ENCODE results near the gene CFAP61.

The CFAP61 gene

GRCh38 chr20:20070871-20071726 is 18.8 kb downstream of the CFAP61 start:
- DNase-seq (ENCODE audit: low spot score in 2 of 2) (no peak), ATAC-seq (no peak)
- H3K4me3 Mint-ChIP-seq = no peak overlapping the region
- no peaks in the 10 kb centered on the region for H3K36me3 Mint-ChIP-seq
- H3K27ac Mint-ChIP-seq = no peak overlapping the region
- H3K4me1 Mint-ChIP-seq = no peaks in the 10 kb centered on the region
- H3K9me3 Mint-ChIP-seq = no peaks in the 10 kb centered on the region

GRCh38 chr20:20073801-20074371 is 21.6 kb downstream of the CFAP61 start:
- Mint-ChIP-seq H3K36me3 (no peaks in the 10 kb centered on the region), H3K9me3 (no peaks in the 10 kb centered on the region), H3K4me1 (no peaks in the 10 kb centered on the region), H3K27ac (no peak overlapping the region), H3K4me3 (no peak overlapping the region)
- DNase-seq (ENCODE audit: low spot score in 2 of 2) (no peak), ATAC-seq (no peak)

GRCh38 chr20:20075032-20075431 is 22.7 kb downstream of the CFAP61 start:
- no peak overlapping the region for H3K27ac Mint-ChIP-seq
- no peaks in the 10 kb centered on the region for H3K9me3 Mint-ChIP-seq
- no peak for DNase-seq (ENCODE audit: low spot score in 2 of 2)
- H3K4me3 Mint-ChIP-seq = no peak overlapping the region
- H3K36me3 Mint-ChIP-seq = no peaks in the 10 kb centered on the region
- no peak for ATAC-seq
- no peaks in the 10 kb centered on the region for H3K4me1 Mint-ChIP-seq

- Mint-ChIP-seq H3K9me3 (no peaks in the 10 kb centered on the region), H3K27ac (no peak overlapping the region), H3K36me3 (no peaks in the 10 kb centered on the region), H3K4me3 (no peak overlapping the region), H3K4me1 (no peaks in the 10 kb centered on the region)
- no peak for DNase-seq (ENCODE audit: low spot score in 2 of 2)
- peak; percentile 24 for ATAC-seq
Observed at GRCh38 chr20:20076297-20077065, 24.1 kb downstream of the CFAP61 start.

- Mint-ChIP-seq H3K27ac (no peak overlapping the region), H3K36me3 (no peaks in the 10 kb centered on the region), H3K4me3 (no peak overlapping the region), H3K9me3 (no peaks in the 10 kb centered on the region), H3K4me1 (no peaks in the 10 kb centered on the region)
- no peak for DNase-seq (ENCODE audit: low spot score in 2 of 2)
- no peak for ATAC-seq
Observed at GRCh38 chr20:20078041-20078440, 25.7 kb downstream of the CFAP61 start.

GRCh38 chr20:20079102-20079784 is 26.9 kb downstream of the CFAP61 start:
- Mint-ChIP-seq H3K4me3 (no peak overlapping the region), H3K27ac (no peak overlapping the region), H3K36me3 (no peaks in the 10 kb centered on the region), H3K4me1 (no peaks in the 10 kb centered on the region), H3K9me3 (no peaks in the 10 kb centered on the region)
- ATAC-seq = no peak
- DNase-seq (ENCODE audit: low spot score in 2 of 2) = no peak

- peak; percentile 36 for ATAC-seq
- DNase-seq (ENCODE audit: low spot score in 2 of 2) = no peak
- Mint-ChIP-seq H3K27ac (no peak overlapping the region), H3K36me3 (no peaks in the 10 kb centered on the region), H3K9me3 (no peaks in the 10 kb centered on the region), H3K4me3 (no peak overlapping the region), H3K4me1 (no peaks in the 10 kb centered on the region)
Observed at GRCh38 chr20:20083807-20084206, 31.5 kb downstream of the CFAP61 start.

- ATAC-seq = no peak
- no peak overlapping the region for H3K4me3 Mint-ChIP-seq
- no peaks in the 10 kb centered on the region for H3K9me3 Mint-ChIP-seq
- H3K4me1 Mint-ChIP-seq = no peaks in the 10 kb centered on the region
- no peaks in the 10 kb centered on the region for H3K36me3 Mint-ChIP-seq
- no peak overlapping the region for H3K27ac Mint-ChIP-seq
- DNase-seq (ENCODE audit: low spot score in 2 of 2) = no peak
Observed at GRCh38 chr20:20084296-20084752, 32.0 kb downstream of the CFAP61 start.

GRCh38 chr20:20085071-20085470 is 32.7 kb downstream of the CFAP61 start:
- ATAC-seq = no peak
- no peak for DNase-seq (ENCODE audit: low spot score in 2 of 2)
- H3K36me3 Mint-ChIP-seq = no peaks in the 10 kb centered on the region
- no peak overlapping the region for H3K4me3 Mint-ChIP-seq
- H3K9me3 Mint-ChIP-seq = no peaks in the 10 kb centered on the region
- no peaks in the 10 kb centered on the region for H3K4me1 Mint-ChIP-seq
- no peak overlapping the region for H3K27ac Mint-ChIP-seq

- Mint-ChIP-seq H3K27ac (no peak overlapping the region), H3K36me3 (no peaks in the 10 kb centered on the region), H3K4me3 (no peak overlapping the region), H3K9me3 (no peaks in the 10 kb centered on the region), H3K4me1 (no peaks in the 10 kb centered on the region)
- DNase-seq (ENCODE audit: low spot score in 2 of 2) = no peak
- ATAC-seq = no peak
Observed at GRCh38 chr20:20085812-20086211, 33.5 kb downstream of the CFAP61 start.

GRCh38 chr20:20089018-20089417 is 36.7 kb downstream of the CFAP61 start:
- DNase-seq (ENCODE audit: low spot score in 2 of 2) (no peak), ATAC-seq (no peak)
- Mint-ChIP-seq H3K9me3 (no peaks in the 10 kb centered on the region), H3K4me3 (no peak overlapping the region), H3K27ac (no peak overlapping the region), H3K4me1 (no peaks in the 10 kb centered on the region), H3K36me3 (no peaks in the 10 kb centered on the region)

GRCh38 chr20:20089939-20090338 is 37.6 kb downstream of the CFAP61 start:
- ATAC-seq (no peak), DNase-seq (ENCODE audit: low spot score in 2 of 2) (no peak)
- H3K36me3 Mint-ChIP-seq = no peaks in the 10 kb centered on the region
- no peaks in the 10 kb centered on the region for H3K9me3 Mint-ChIP-seq
- no peak overlapping the region for H3K27ac Mint-ChIP-seq
- H3K4me1 Mint-ChIP-seq = no peaks in the 10 kb centered on the region
- H3K4me3 Mint-ChIP-seq = no peak overlapping the region

GRCh38 chr20:20092827-20093226 is 40.5 kb downstream of the CFAP61 start:
- Mint-ChIP-seq H3K9me3 (no peaks in the 10 kb centered on the region), H3K4me3 (no peak overlapping the region), H3K36me3 (no peaks in the 10 kb centered on the region), H3K27ac (no peak overlapping the region), H3K4me1 (no peaks in the 10 kb centered on the region)
- ATAC-seq = no peak
- DNase-seq (ENCODE audit: low spot score in 2 of 2) = no peak

- Mint-ChIP-seq H3K27ac (no peak overlapping the region), H3K9me3 (no peaks in the 10 kb centered on the region), H3K36me3 (no peaks in the 10 kb centered on the region), H3K4me1 (no peaks in the 10 kb centered on the region), H3K4me3 (no peak overlapping the region)
- ATAC-seq (no peak), DNase-seq (ENCODE audit: low spot score in 2 of 2) (no peak)
Observed at GRCh38 chr20:20094410-20094809, 42.1 kb downstream of the CFAP61 start.

GRCh38 chr20:20095114-20095872 is 43.0 kb downstream of the CFAP61 start:
- DNase-seq (ENCODE audit: low spot score in 2 of 2) = no peak
- no peaks in the 10 kb centered on the region for H3K9me3 Mint-ChIP-seq
- H3K4me3 Mint-ChIP-seq = no peak overlapping the region
- H3K27ac Mint-ChIP-seq = no peak overlapping the region
- H3K36me3 Mint-ChIP-seq = no peaks in the 10 kb centered on the region
- ATAC-seq = no peak
- no peaks in the 10 kb centered on the region for H3K4me1 Mint-ChIP-seq
